Measurements from ENCODE around the gene CD99.

GRCh38 chrX:2692221-2693112 lies 1.4 kb downstream of the CD99 start:
- no peak for TF ChIP-seq POLR2A (IDR thresholded peaks at IDR 0.05)
- TF ChIP-seq CTCF (IDR thresholded peaks at IDR 0.05 in 4 of 5, conservative IDR thresholded peaks at IDR 0.05 in 1 of 5) = no peak

Data from gastrocnemius medialis (tissue), 4 donors.